ENCODE data around the gene CCL1.

The CCL1 gene

DNA sequence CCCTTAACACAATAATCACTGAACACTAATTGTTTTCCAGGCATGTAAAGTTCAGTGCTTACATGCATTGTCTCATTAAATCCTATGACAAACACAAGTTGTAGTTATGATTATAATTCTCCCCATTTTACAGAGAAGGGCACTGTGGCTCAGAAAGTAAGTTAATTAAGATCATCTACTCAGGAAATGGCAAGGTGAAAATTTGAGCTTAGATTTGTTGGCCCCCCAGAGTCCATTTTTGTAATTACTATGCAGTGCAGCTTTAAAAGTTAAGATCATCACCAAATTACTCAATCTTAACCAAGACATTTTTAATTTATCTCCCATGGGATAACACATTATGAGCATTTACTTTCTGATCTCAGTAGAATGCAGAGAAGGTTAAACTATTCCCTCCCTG lies 34.2 kb upstream of the CCL1 start (continued):
- TF ChIP-seq ZNF530 (tag by site-specific recombination; IDR thresholded peaks at IDR 0.05; ENCODE audit: low read depth) (no peak), SP2 (tag by site-specific recombination; IDR thresholded peaks at IDR 0.05) (no peak), ZNF830 (tag by site-specific recombination; IDR thresholded peaks at IDR 0.05; ENCODE audit: low read depth) (no peak), ZBTB1 (tag by site-specific recombination; IDR thresholded peaks at IDR 0.05) (no peak)

DNA sequence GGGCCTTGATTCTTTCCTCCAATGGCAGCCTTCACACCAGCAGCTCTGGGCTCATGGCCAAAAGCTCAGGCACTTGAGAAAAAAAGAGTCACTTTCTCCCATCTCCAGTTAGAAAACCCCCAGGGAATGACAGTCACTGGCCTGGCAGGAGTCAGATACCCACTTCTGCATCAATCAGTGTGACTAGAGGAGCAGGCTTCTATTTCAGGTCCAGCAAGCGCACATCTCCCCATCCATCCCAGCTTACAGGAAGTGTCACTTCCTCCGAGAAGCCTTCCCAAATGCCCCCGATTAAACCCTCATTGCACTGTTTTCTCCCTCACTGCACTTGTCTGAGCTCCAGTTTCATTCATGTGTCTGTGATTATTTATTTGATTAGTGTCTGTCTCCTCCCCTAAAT lies 30.4 kb upstream of the CCL1 start:
- Histone ChIP-seq H3K9me3 (ENCODE audit: control insufficient read depth, insufficient read depth, low read depth, low read length) (no peaks in the 10 kb centered on the region), H3K4me3 (ENCODE audit: low read depth, low read length) (no peak overlapping the region), H3K27ac (ENCODE audit: extremely low read depth, low read depth, low read length) (no peak overlapping the region), H3K4me1 (ENCODE audit: control insufficient read depth, insufficient read depth, low read length) (0 out of 2 replicates have a peak, but pooled peaks cover 2% of the 10 kb centered on the region), H3K36me3 (ENCODE audit: control insufficient read depth in 2 of 2, insufficient read depth in 1 of 2, low read length in 2 of 2) (no peaks in the 10 kb centered on the region)
- POLR2A ChIA-PET: no interaction called here
- CTCF ChIA-PET: interaction anchor here (0.6 to 3.2 kb wide), 2 partner anchors 15 to 32 kb away, joined by 3 to 12 read pairs; no protein-coding TSS in a partner anchor
- TF ChIP-seq ZNF184 (tag by site-specific recombination; IDR thresholded peaks at IDR 0.05) (no peak), ZNF660 (tag by site-specific recombination; IDR thresholded peaks at IDR 0.05) (0 out of 2 replicates have a peak, but pooled peaks have one; percentile 11)

DNA sequence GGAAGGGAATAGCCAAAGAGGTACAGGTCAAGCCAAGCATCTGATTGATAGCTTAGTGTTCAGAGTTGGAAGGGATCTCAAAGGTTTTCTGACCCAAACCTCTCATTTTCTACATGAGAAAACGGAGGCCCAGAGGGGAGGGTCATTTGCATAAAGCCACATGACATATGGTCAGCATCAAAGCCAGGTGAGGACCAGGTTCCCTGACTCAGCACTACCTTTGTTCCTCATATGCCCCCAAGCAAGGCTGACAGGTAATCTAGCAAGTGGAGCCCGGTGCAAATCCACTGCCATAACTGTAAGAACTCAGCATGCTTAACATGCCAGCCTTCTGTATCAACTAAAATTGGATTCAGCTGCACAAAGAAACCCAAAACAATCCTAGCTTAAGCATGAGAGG lies 28.2 kb upstream of the CCL1 start:
- H3K4me1 ChIP-seq (ENCODE audit: control insufficient read depth, insufficient read depth, low read length): 0 out of 2 replicates have a peak, but pooled peaks cover 2% of the 10 kb centered on the region
- H3K27ac ChIP-seq (ENCODE audit: extremely low read depth, low read depth, low read length): no peak overlapping the region
- no peaks in the 10 kb centered on the region for H3K36me3 ChIP-seq (ENCODE audit: control insufficient read depth in 2 of 2, insufficient read depth in 1 of 2, low read length in 2 of 2)
- ChIA-PET CTCF (interaction anchor here (3.2 kb wide), 1 partner anchor 29 kb away, joined by 12 read pairs; no protein-coding TSS in a partner anchor), POLR2A (no interaction called here)
- no peaks in the 10 kb centered on the region for H3K9me3 ChIP-seq (ENCODE audit: control insufficient read depth, insufficient read depth, low read depth, low read length)
- TF ChIP-seq ZNF175 (tag by site-specific recombination; IDR thresholded peaks at IDR 0.05) (no peak), ZNF16 (tag by site-specific recombination; IDR thresholded peaks at IDR 0.05; ENCODE audit: low read depth) (no peak), ZNF223 (tag by site-specific recombination; IDR thresholded peaks at IDR 0.05) (no peak), SP2 (tag by site-specific recombination; IDR thresholded peaks at IDR 0.05) (no peak), ZNF366 (tag by site-specific recombination; conservative IDR thresholded peaks at IDR 0.05) (no peak), ZNF658 (tag by site-specific recombination; IDR thresholded peaks at IDR 0.05) (no peak)
- TF ChIP-seq, protein P1, sequence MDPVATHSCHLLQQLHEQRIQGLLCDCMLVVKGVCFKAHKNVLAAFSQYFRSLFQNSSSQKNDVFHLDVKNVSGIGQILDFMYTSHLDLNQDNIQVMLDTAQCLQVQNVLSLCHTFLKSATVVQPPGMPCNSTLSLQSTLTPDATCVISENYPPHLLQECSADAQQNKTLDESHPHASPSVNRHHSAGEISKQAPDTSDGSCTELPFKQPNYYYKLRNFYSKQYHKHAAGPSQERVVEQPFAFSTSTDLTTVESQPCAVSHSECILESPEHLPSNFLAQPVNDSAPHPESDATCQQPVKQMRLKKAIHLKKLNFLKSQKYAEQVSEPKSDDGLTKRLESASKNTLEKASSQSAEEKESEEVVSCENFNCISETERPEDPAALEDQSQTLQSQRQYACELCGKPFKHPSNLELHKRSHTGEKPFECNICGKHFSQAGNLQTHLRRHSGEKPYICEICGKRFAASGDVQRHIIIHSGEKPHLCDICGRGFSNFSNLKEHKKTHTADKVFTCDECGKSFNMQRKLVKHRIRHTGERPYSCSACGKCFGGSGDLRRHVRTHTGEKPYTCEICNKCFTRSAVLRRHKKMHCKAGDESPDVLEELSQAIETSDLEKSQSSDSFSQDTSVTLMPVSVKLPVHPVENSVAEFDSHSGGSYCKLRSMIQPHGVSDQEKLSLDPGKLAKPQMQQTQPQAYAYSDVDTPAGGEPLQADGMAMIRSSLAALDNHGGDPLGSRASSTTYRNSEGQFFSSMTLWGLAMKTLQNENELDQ (tag by site-specific recombination; IDR thresholded peaks at IDR 0.05; ENCODE audit: low read depth): no peak
- H3K4me3 ChIP-seq (ENCODE audit: low read depth, low read length): no peak overlapping the region

DNA sequence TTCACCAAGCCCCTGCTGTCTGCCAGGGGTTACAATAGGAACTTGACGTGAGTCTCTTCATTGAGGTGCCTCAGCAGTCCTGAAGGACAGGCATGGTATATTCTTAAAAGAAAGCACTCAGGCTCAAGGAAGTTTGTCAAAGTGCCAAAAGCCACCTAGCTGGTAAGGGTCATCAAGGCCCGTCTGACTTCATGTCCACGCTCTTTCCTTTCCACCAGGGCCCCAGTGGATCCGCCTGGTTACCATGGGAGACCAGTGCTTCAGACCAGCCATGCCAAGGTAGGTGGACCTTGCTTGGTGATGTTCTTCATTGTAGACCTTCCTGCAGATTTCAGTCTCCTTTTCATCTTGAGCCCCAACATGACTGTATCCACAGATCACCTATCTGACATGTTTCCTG lies 27.6 kb upstream of the CCL1 start:
- H3K4me3 ChIP-seq (ENCODE audit: low read depth, low read length): no peak overlapping the region
- H3K27ac ChIP-seq (ENCODE audit: extremely low read depth, low read depth, low read length): no peak overlapping the region
- H3K36me3 ChIP-seq (ENCODE audit: control insufficient read depth in 2 of 2, insufficient read depth in 1 of 2, low read length in 2 of 2): no peaks in the 10 kb centered on the region
- H3K9me3 ChIP-seq (ENCODE audit: control insufficient read depth, insufficient read depth, low read depth, low read length): no peaks in the 10 kb centered on the region
- ChIA-PET POLR2A (no interaction called here), CTCF (interaction anchor here (3.2 kb wide), 1 partner anchor 29 kb away, joined by 12 read pairs; no protein-coding TSS in a partner anchor)
- 0 out of 2 replicates have a peak, but pooled peaks cover 2% of the 10 kb centered on the region for H3K4me1 ChIP-seq (ENCODE audit: control insufficient read depth, insufficient read depth, low read length)
- TF ChIP-seq WT1 (tag by site-specific recombination; IDR thresholded peaks at IDR 0.05): no peak
- no peak for TF ChIP-seq ZNF777 (tag by site-specific recombination; IDR thresholded peaks at IDR 0.05; ENCODE audit: borderline replicate concordance)
- no peak for TF ChIP-seq ZNF654 (tag by site-specific recombination; IDR thresholded peaks at IDR 0.05; ENCODE audit: low read depth)
- TF ChIP-seq ZNF791 (tag by site-specific recombination; IDR thresholded peaks at IDR 0.05): no peak
- TF ChIP-seq, protein P2, sequence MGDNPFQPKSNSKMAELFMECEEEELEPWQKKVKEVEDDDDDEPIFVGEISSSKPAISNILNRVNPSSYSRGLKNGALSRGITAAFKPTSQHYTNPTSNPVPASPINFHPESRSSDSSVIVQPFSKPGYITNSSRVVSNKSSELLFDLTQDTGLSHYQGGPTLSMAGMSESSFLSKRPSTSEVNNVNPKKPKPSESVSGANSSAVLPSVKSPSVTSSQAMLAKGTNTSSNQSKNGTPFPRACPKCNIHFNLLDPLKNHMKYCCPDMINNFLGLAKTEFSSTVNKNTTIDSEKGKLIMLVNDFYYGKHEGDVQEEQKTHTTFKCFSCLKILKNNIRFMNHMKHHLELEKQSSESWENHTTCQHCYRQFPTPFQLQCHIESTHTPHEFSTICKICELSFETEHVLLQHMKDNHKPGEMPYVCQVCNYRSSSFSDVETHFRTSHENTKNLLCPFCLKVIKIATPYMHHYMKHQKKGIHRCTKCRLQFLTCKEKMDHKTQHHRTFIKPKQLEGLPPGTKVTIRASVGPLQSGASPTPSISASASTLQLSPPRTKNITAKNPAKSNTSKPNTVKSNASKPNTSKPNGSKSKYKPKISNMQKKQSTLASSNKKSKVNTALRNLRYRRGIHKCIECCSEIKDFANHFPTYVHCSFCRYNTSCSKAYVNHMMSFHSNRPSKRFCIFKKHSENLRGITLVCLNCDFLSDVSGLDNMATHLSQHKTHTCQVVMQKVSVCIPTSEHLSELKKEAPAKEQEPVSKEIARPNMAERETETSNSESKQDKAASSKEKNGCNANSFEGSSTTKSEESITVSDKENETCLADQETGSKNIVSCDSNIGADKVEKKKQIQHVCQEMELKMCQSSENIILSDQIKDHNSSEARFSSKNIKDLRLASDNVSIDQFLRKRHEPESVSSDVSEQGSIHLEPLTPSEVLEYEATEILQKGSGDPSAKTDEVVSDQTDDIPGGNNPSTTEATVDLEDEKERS (tag by site-specific recombination; IDR thresholded peaks at IDR 0.05): no peak
- TF ChIP-seq ZNF341 (tag by site-specific recombination; IDR thresholded peaks at IDR 0.05; ENCODE audit: low read depth): no peak
- TF ChIP-seq ZNF174 (tag by site-specific recombination; IDR thresholded peaks at IDR 0.05): no peak
- no peak for TF ChIP-seq ZFP41 (tag by site-specific recombination; IDR thresholded peaks at IDR 0.05; ENCODE audit: borderline replicate concordance)
- TF ChIP-seq SCRT2 (tag by site-specific recombination; IDR thresholded peaks at IDR 0.05): no peak
- TF ChIP-seq, protein P3, sequence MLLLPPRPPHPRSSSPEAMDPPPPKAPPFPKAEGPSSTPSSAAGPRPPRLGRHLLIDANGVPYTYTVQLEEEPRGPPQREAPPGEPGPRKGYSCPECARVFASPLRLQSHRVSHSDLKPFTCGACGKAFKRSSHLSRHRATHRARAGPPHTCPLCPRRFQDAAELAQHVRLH (tag by site-specific recombination; IDR thresholded peaks at IDR 0.05): no peak
- no peak for TF ChIP-seq SALL2 (tag by site-specific recombination; IDR thresholded peaks at IDR 0.05; ENCODE audit: borderline replicate concordance)

Data from HEK293 (cell line).